HCT116 (cell line): ENCODE data around the gene SNCAIP. TPM values are rescaled to one million over a fixed set of nuclear protein-coding genes. Genes with fewer than 3 reads are reported as not detected.

Experiments used
- ATAC-seq: fragments of 200-7000 bp; cut with Tn5 transposase; 2 replicates; pipeline ENCODE4 v1.9.1; 2020; ENCODE audit warnings: mild to moderate bottlenecking, moderate library complexity
- BruUV-seq: library from RNA; stranded (reverse); fragments of 400-500 nt; replicated peaks from 2 replicates; lab custom pipeline; 2021; lab: Mats Ljungman, UMichigan
- CTCF ChIA-PET: fragments of 300-600 bp; sonication (Branson Sonifier 250); formaldehyde crosslinking; loops from one replicate; lab custom pipeline; 2021; ENCODE audit warnings: antibody characterized with exemption; lab: Charles Lee
- POLR2A ChIA-PET: fragments of 300-600, 350-600 bp; sonication (Branson Sonifier 250); formaldehyde crosslinking; loops from one replicate; lab custom pipeline; 2021; ENCODE audit warnings: antibody characterized with exemption; lab: Charles Lee
- RAD21 ChIA-PET, 2 experiments: fragments of 300-600 bp; sonication (Branson Sonifier 250); formaldehyde crosslinking; loops; one replicate each; lab custom pipeline; 2023; ENCODE audit warnings: low total read pairs in 2 of 2; ENCODE audit not compliant: uncharacterized antibody in 2 of 2, unreplicated experiment in 2 of 2, low non-redundant PET in 1 of 2; lab: Charles Lee
- DNase-seq: peaks from one replicate; pipeline ENCODE4 v3.0.0-alpha.2; 2010; ENCODE audit warnings: low read depth, low spot score
- H2AFZ ChIP-seq: fragments of 200-600 bp; shearing (Covaris generic), sonication (generic); 2 replicates; pipeline ENCODE4 v1.6.1; 2017; ENCODE audit warnings: low read depth, mixed run types, mixed read lengths, antibody characterized with exemption, low read length; ENCODE audit not compliant: poor library complexity, severe bottlenecking
- H3K27ac ChIP-seq: 2 replicates; pipeline ENCODE4 v1.5.1; 2012; ENCODE audit warnings: low read depth, low read length
- H3K27me3 ChIP-seq: fragments of 200-600 bp; sonication (generic); 2 replicates; pipeline ENCODE4 v1.6.1; 2016; ENCODE audit warnings: mixed run types, low read length, mixed read lengths; ENCODE audit not compliant: insufficient read depth
- H3K36me3 ChIP-seq, 2 experiments: fragments of 200-500 bp in 1 of 2; fragments of 200-600 bp in 1 of 2; sonication (Bioruptor generic) in 1 of 2; sonication (generic) in 1 of 2; 2 replicates each; pipeline versions ENCODE4 v1.5.1 to v1.6.1; 2014 to 2016; ENCODE audit warnings: low read length in 2 of 2, inconsistent platforms in 1 of 2, mixed read lengths in 1 of 2, mixed run types in 1 of 2; ENCODE audit not compliant: insufficient read depth in 2 of 2, control insufficient read depth in 1 of 2
- H3K4me1 ChIP-seq, 2 experiments: fragments of 200-600 bp in 1 of 2; sonication (generic) in 1 of 2; 2 replicates each; pipeline versions ENCODE4 v1.5.1 to v1.6.1; 2012 to 2017; ENCODE audit warnings: low read length in 2 of 2, inconsistent platforms in 1 of 2, mild to moderate bottlenecking in 1 of 2, mixed read lengths in 1 of 2, mixed run types in 1 of 2, moderate library complexity in 1 of 2; ENCODE audit not compliant: insufficient read depth in 2 of 2, control insufficient read depth in 1 of 2
- H3K4me2 ChIP-seq: fragments of 200-600 bp; sonication (generic); 2 replicates; pipeline ENCODE4 v1.6.1; 2017; ENCODE audit warnings: mixed run types, low read length, mixed read lengths
- H3K4me3 ChIP-seq, 2 experiments: fragments of 200-600 bp in 1 of 2; sonication (generic) in 1 of 2; replicated peaks in 1 of 2; 2 replicates each; pipeline ENCODE4 v1.5.1; 2011 to 2016; ENCODE audit warnings: low read length in 2 of 2, control low read depth in 1 of 2, low read depth in 1 of 2, mild to moderate bottlenecking in 1 of 2, mixed read lengths in 1 of 2, mixed run types in 1 of 2
- H3K79me2 ChIP-seq: fragments of 200-600 bp; sonication (generic); 2 replicates; pipeline ENCODE4 v1.6.1; 2017; ENCODE audit warnings: mild to moderate bottlenecking, mixed run types, low read length, moderate library complexity, mixed read lengths; ENCODE audit not compliant: insufficient read depth
- H3K9ac ChIP-seq: fragments of 200-600 bp; sonication (generic); 2 replicates; pipeline ENCODE4 v1.6.1; 2016; ENCODE audit warnings: low read length, mixed read lengths
- H3K9me2 ChIP-seq: fragments of 200-600 bp; sonication (generic), shearing (Covaris generic); 2 replicates; pipeline ENCODE4 v1.6.1; 2017; ENCODE audit warnings: mixed run types, mild to moderate bottlenecking, moderate library complexity; ENCODE audit not compliant: insufficient read depth
- H3K9me3 ChIP-seq, 2 experiments: fragments of 200-500 bp in 1 of 2; fragments of 200-600 bp in 1 of 2; sonication (Bioruptor generic) in 1 of 2; sonication (generic) in 1 of 2; 2 replicates each; pipeline ENCODE4 v1.6.1; 2014 to 2017; ENCODE audit warnings: low read length in 2 of 2, mixed read lengths in 2 of 2, inconsistent platforms in 1 of 2, low read depth in 1 of 2, mild to moderate bottlenecking in 1 of 2, mixed run types in 1 of 2, moderate library complexity in 1 of 2; ENCODE audit not compliant: control insufficient read depth in 1 of 2, insufficient read depth in 1 of 2
- H4K20me1 ChIP-seq: fragments of 200-600 bp; sonication (generic), shearing (Covaris generic); 2 replicates; pipeline ENCODE4 v1.6.1; 2017; ENCODE audit warnings: mixed run types, mild to moderate bottlenecking, moderate library complexity; ENCODE audit not compliant: insufficient read depth
- ELF1 ChIP-seq: IDR thresholded peaks from 2 replicates; pipeline ENCODE4 v1.6.1; 2012; ENCODE audit warnings: low read depth, borderline replicate concordance
- EZH2 ChIP-seq: fragments of 200-600 bp; sonication (generic); IDR thresholded peaks from 2 replicates; pipeline ENCODE4 v1.6.1; 2017; ENCODE audit warnings: antibody characterized with exemption, mixed run types
- EZH2phosphoT487 ChIP-seq: fragments of 200-600 bp; IDR thresholded peaks from 2 replicates; pipeline ENCODE4 v1.6.1; 2018; ENCODE audit warnings: antibody characterized with exemption, borderline replicate concordance
- FOSL1 ChIP-seq: IDR thresholded peaks from 2 replicates; pipeline ENCODE4 v1.6.1; 2012; ENCODE audit warnings: low read depth
- POLR2A ChIP-seq: IDR thresholded peaks from 2 replicates; pipeline ENCODE4 v1.7.0; 2011; ENCODE audit warnings: borderline replicate concordance; ENCODE audit not compliant: insufficient read depth, insufficient read length; ENCODE audit errors: extremely low read depth
- POLR2AphosphoS5 ChIP-seq: IDR thresholded peaks from 2 replicates; pipeline ENCODE4 v1.6.1; 2011; ENCODE audit warnings: mild to moderate bottlenecking, low read depth, low read length, moderate library complexity
- SRF ChIP-seq: IDR thresholded peaks from 2 replicates; pipeline ENCODE4 v1.6.1; 2012; ENCODE audit warnings: low read depth
- TCF7L2 ChIP-seq: IDR thresholded peaks from 2 replicates; pipeline ENCODE4 v1.7.0; 2011; ENCODE audit warnings: borderline replicate concordance, inconsistent platforms; ENCODE audit not compliant: insufficient read depth, insufficient read length; ENCODE audit errors: extremely low read depth
- YY1 ChIP-seq: IDR thresholded peaks from 2 replicates; pipeline ENCODE4 v1.6.1; 2011; ENCODE audit warnings: low read length, low read depth, moderate library complexity, mild to moderate bottlenecking; ENCODE audit not compliant: insufficient replicate concordance; ENCODE audit errors: extremely low read depth
- ZFX ChIP-seq: fragments of 450-650 bp; IDR thresholded peaks from 2 replicates; pipeline ENCODE4 v1.6.1; 2017
- intact Hi-C: fragments of 100-400 bp; cut with micrococcal nuclease; formaldehyde crosslinking; loops from 2 replicates; pipeline ENCODE4 v1.10.0; 2022
- total RNA-seq: library from RNA; stranded (reverse); gene quantifications from one replicate; pipeline ENCODE4 v1.2.1, GENCODE V29; 2021; ENCODE audit not compliant: unreplicated experiment
- TF ChIP-seq, protein P1 (sequence below): IDR thresholded peaks from 2 replicates; pipeline ENCODE4 v1.6.1; 2012
- TF ChIP-seq, protein P2 (sequence below): IDR thresholded peaks from 2 replicates; pipeline ENCODE4 v1.6.1; 2012; ENCODE audit warnings: low read depth

SNCAIP gene
- total RNA-seq, 1 experiment from 2014 or later, result not detected

DNA sequence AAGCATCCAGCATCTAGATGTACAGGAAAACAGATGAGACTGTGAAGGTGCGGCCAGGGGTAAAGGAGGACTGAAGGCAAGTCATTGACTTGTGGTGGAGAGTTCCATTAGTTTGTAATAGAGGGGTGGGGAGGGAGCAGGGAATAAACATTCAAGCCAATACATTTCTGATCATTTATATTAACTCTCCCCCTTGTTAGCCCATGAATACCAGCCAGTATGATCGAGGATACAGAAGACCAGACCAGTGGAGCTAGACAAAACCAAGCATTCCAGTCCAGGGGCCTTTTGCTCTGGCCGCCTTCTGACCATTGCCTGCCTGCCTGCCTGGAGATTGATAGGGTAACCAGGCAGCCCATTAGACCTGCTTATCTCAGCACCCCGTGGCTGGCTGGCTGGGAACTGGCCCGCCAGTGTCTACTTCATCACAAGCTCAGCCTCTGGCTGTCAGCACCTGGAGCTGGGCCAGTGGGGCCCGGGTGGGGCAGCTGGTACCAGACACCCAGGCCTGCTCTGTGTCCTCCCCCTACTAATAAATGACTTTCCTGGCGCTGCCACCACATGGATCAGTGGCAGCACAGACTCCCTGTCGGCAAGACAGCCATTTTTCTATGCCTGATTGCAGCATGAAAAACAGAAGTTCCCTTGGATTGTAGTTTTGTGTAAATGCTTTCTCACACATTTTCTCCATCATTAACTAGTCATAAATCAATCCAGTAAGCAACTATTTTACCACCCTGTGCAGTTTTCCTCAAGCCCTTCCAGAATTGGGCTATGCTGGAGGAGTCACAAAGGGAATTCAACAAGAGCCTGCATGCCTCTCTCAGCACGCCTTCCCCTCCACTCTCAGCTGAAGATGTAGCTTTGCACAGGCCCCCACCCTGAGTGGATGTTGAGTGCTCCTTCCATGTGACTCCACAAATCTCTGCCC is 181.3 kb downstream of the SNCAIP start:
- Histone ChIP-seq H4K20me1 (no peaks in the 10 kb centered on the region), H3K4me2 (no peak overlapping the region), H3K4me1 (no peaks in the 10 kb centered on the region), H3K27ac (no peak overlapping the region), H3K9me3 (no peaks in the 10 kb centered on the region), H3K4me3 (no peak overlapping the region), H3K9me2 (0 out of 2 replicates have a peak, but pooled peaks cover 4% of the 10 kb centered on the region), H3K9ac (no peak overlapping the region), H2AFZ (no peak overlapping the region), H3K27me3 (no peaks in the 10 kb centered on the region), H3K36me3 (no peaks in the 10 kb centered on the region), H3K79me2 (no peaks in the 10 kb centered on the region)
- no TSS peak for BruUV-seq
- DNase-seq (no peak), ATAC-seq (peak; percentile 22; the same call in 1 of the 2 replicates)
- CTCF ChIA-PET, result interaction anchor here (1.1 to 2.5 kb wide), 2 partner anchors 36 to 297 kb away, joined by 3 to 19 read pairs; no protein-coding TSS in a partner anchor
- TF ChIP-seq, protein P1, sequence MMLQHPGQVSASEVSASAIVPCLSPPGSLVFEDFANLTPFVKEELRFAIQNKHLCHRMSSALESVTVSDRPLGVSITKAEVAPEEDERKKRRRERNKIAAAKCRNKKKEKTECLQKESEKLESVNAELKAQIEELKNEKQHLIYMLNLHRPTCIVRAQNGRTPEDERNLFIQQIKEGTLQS, result no peak
- TF ChIP-seq, protein P2, sequence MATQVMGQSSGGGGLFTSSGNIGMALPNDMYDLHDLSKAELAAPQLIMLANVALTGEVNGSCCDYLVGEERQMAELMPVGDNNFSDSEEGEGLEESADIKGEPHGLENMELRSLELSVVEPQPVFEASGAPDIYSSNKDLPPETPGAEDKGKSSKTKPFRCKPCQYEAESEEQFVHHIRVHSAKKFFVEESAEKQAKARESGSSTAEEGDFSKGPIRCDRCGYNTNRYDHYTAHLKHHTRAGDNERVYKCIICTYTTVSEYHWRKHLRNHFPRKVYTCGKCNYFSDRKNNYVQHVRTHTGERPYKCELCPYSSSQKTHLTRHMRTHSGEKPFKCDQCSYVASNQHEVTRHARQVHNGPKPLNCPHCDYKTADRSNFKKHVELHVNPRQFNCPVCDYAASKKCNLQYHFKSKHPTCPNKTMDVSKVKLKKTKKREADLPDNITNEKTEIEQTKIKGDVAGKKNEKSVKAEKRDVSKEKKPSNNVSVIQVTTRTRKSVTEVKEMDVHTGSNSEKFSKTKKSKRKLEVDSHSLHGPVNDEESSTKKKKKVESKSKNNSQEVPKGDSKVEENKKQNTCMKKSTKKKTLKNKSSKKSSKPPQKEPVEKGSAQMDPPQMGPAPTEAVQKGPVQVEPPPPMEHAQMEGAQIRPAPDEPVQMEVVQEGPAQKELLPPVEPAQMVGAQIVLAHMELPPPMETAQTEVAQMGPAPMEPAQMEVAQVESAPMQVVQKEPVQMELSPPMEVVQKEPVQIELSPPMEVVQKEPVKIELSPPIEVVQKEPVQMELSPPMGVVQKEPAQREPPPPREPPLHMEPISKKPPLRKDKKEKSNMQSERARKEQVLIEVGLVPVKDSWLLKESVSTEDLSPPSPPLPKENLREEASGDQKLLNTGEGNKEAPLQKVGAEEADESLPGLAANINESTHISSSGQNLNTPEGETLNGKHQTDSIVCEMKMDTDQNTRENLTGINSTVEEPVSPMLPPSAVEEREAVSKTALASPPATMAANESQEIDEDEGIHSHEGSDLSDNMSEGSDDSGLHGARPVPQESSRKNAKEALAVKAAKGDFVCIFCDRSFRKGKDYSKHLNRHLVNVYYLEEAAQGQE, result no peak
- no peak for TF ChIP-seq POLR2A
- TF ChIP-seq POLR2AphosphoS5, result no peak
- TF ChIP-seq EZH2, result no peak
- TF ChIP-seq ELF1, result no peak
- no peak for TF ChIP-seq SRF
- no peak for TF ChIP-seq FOSL1
- no peak for TF ChIP-seq ZFX
- TF ChIP-seq YY1, result no peak
- no peak for TF ChIP-seq TCF7L2
- no peak for TF ChIP-seq EZH2phosphoT487
- RAD21 ChIA-PET, result no interaction called here
- intact Hi-C loops, result loop anchor here (2.0 kb wide), 1 partner anchor 301 kb away; no protein-coding TSS in a partner anchor
- POLR2A ChIA-PET, result no interaction called here
